HEK293 (cell line): Measurements from ENCODE around the gene FMNL3.
A peak's percentile ranks its signal among the peaks of the same experiment; 100 is the strongest.

Source experiments
- CTCF ChIA-PET: fragments of 350-600 bp; formaldehyde crosslinking; extraction: SDS; loops from one replicate; lab custom pipeline; 2021; ENCODE audit warnings: antibody characterized with exemption; lab: Yijun Ruan, JAX
- POLR2A ChIA-PET: fragments of 300-600 bp; formaldehyde crosslinking; extraction: SDS; loops from one replicate; lab custom pipeline; 2020; ENCODE audit warnings: antibody characterized with exemption, inconsistent platforms; lab: Yijun Ruan, JAX
- H3K27ac ChIP-seq: fragments of 200-500 bp; sonication (Bioruptor generic); 2 replicates; pipeline ENCODE4 v1.5.1; 2014; ENCODE audit warnings: low read depth, low read length, control low read depth, inconsistent platforms; ENCODE audit errors: extremely low read depth
- H3K36me3 ChIP-seq, 2 experiments: fragments of 200-500 bp in 1 of 2; sonication (Bioruptor generic) in 1 of 2; 1 replicate in 1 of 2; 2 replicates in 1 of 2; pipeline ENCODE4 v1.5.1; 2014 to 2017; ENCODE audit warnings: inconsistent platforms in 2 of 2, low read length in 2 of 2; ENCODE audit not compliant: control insufficient read depth in 2 of 2, insufficient read depth in 1 of 2
- H3K4me1 ChIP-seq: fragments of 200-500 bp; sonication (Bioruptor generic); 2 replicates; pipeline ENCODE4 v1.5.1; 2014; ENCODE audit warnings: mild to moderate bottlenecking, low read length, inconsistent platforms; ENCODE audit not compliant: control insufficient read depth, insufficient read depth
- H3K4me3 ChIP-seq: 2 replicates; pipeline ENCODE4 v1.5.1; 2011; ENCODE audit warnings: low read depth, mild to moderate bottlenecking, control low read depth, low read length, moderate library complexity
- H3K9me3 ChIP-seq: fragments of 200-500 bp; sonication (Bioruptor generic); 2 replicates; pipeline ENCODE4 v1.5.1; 2014; ENCODE audit warnings: low read depth, low read length, inconsistent platforms; ENCODE audit not compliant: control insufficient read depth, insufficient read depth
- FEZF1 ChIP-seq: fragments of 450-650 bp; formaldehyde crosslinking; IDR thresholded peaks from 2 replicates; pipeline ENCODE4 v1.5.1; 2016; ENCODE audit warnings: missing biosample characterization, missing genetic modification characterization
- MZF1 ChIP-seq: fragments of 450-650 bp; formaldehyde crosslinking; IDR thresholded peaks from 2 replicates; pipeline ENCODE4 v1.5.1; 2017; ENCODE audit warnings: missing biosample characterization, missing genetic modification characterization, borderline replicate concordance
- PBX3 ChIP-seq: sonication (generic); formaldehyde crosslinking; IDR thresholded peaks from 2 replicates; pipeline ENCODE4 v1.8.1; 2022; ENCODE audit warnings: mild to moderate bottlenecking, moderate library complexity, missing genetic modification reagents
- PRDM1 ChIP-seq: fragments of 450-650 bp; formaldehyde crosslinking; IDR thresholded peaks from 2 replicates; pipeline ENCODE4; 2016; ENCODE audit warnings: missing biosample characterization, missing genetic modification characterization
- SCRT1 ChIP-seq: fragments of 450-650 bp; formaldehyde crosslinking; IDR thresholded peaks from 2 replicates; pipeline ENCODE4 v1.5.1; 2016; ENCODE audit warnings: missing biosample characterization, missing genetic modification characterization, borderline replicate concordance
- SCRT2 ChIP-seq: fragments of 450-650 bp; formaldehyde crosslinking; IDR thresholded peaks from 2 replicates; pipeline ENCODE4 v1.5.1; 2016; ENCODE audit warnings: missing biosample characterization, missing genetic modification characterization
- SP2 ChIP-seq: fragments of 450-650 bp; formaldehyde crosslinking; IDR thresholded peaks from 2 replicates; pipeline ENCODE4 v1.5.1; 2016; ENCODE audit warnings: missing biosample characterization, missing genetic modification characterization
- TRIM28 ChIP-seq: IDR thresholded peaks from 2 replicates; pipeline ENCODE4 v1.6.1; 2011; ENCODE audit warnings: low read length, control low read depth, borderline replicate concordance
- ZFP37 ChIP-seq: fragments of 450-650 bp; formaldehyde crosslinking; IDR thresholded peaks from 2 replicates; pipeline ENCODE4 v1.5.1; 2016; ENCODE audit warnings: missing biosample characterization, missing genetic modification characterization
- ZNF133 ChIP-seq: fragments of 450-650 bp; formaldehyde crosslinking; IDR thresholded peaks from 2 replicates; pipeline ENCODE4 v1.5.1; 2016; ENCODE audit warnings: missing biosample characterization, missing genetic modification characterization
- ZNF174 ChIP-seq: fragments of 450-650 bp; formaldehyde crosslinking; IDR thresholded peaks from 2 replicates; pipeline ENCODE4 v1.5.0; 2017; ENCODE audit warnings: missing biosample characterization, mild to moderate bottlenecking, missing genetic modification characterization
- ZNF341 ChIP-seq: fragments of 450-650 bp; formaldehyde crosslinking; IDR thresholded peaks from 2 replicates; pipeline ENCODE4; 2016; ENCODE audit warnings: low read depth, missing biosample characterization, missing genetic modification characterization
- ZNF354C ChIP-seq: fragments of 450-650 bp; formaldehyde crosslinking; IDR thresholded peaks from 2 replicates; pipeline ENCODE4 v1.5.1; 2016; ENCODE audit warnings: missing biosample characterization, missing genetic modification characterization, low read depth, borderline replicate concordance
- ZNF391 ChIP-seq: fragments of 450-650 bp; formaldehyde crosslinking; IDR thresholded peaks from 2 replicates; pipeline ENCODE4 v1.5.1; 2016; ENCODE audit warnings: low read depth, missing biosample characterization, missing genetic modification characterization, borderline replicate concordance
- ZNF404 ChIP-seq: fragments of 450-650 bp; formaldehyde crosslinking; IDR thresholded peaks from 2 replicates; pipeline ENCODE4 v1.5.1; 2017; ENCODE audit warnings: missing biosample characterization, missing genetic modification characterization
- ZNF426 ChIP-seq: fragments of 450-650 bp; formaldehyde crosslinking; IDR thresholded peaks from 2 replicates; pipeline ENCODE4 v1.5.1; 2017; ENCODE audit warnings: missing biosample characterization, missing genetic modification characterization, mild to moderate bottlenecking, inconsistent platforms, moderate library complexity
- ZNF48 ChIP-seq: fragments of 450-650 bp; formaldehyde crosslinking; IDR thresholded peaks from 2 replicates; pipeline ENCODE4 v1.5.1; 2016; ENCODE audit warnings: missing biosample characterization, missing genetic modification characterization
- ZNF488 ChIP-seq: fragments of 450-650 bp; formaldehyde crosslinking; IDR thresholded peaks from 2 replicates; pipeline ENCODE4 v1.5.1; 2016; ENCODE audit warnings: missing biosample characterization, missing genetic modification characterization
- ZNF558 ChIP-seq: fragments of 450-650 bp; formaldehyde crosslinking; IDR thresholded peaks from 2 replicates; pipeline ENCODE4 v1.5.1; 2016; ENCODE audit warnings: missing biosample characterization, missing genetic modification characterization
- ZNF560 ChIP-seq: fragments of 450-650 bp; formaldehyde crosslinking; IDR thresholded peaks from 2 replicates; pipeline ENCODE4 v1.5.1; 2017; ENCODE audit warnings: missing biosample characterization, missing genetic modification characterization, borderline replicate concordance
- ZNF596 ChIP-seq: fragments of 450-650 bp; IDR thresholded peaks from 2 replicates; pipeline ENCODE4 v1.5.0; 2018; ENCODE audit warnings: missing biosample characterization, mild to moderate bottlenecking, missing genetic modification characterization, moderate library complexity
- ZNF629 ChIP-seq: fragments of 450-650 bp; formaldehyde crosslinking; IDR thresholded peaks from 2 replicates; pipeline ENCODE4 v1.5.1; 2017; ENCODE audit warnings: missing biosample characterization, missing genetic modification characterization
- ZNF692 ChIP-seq: fragments of 450-650 bp; formaldehyde crosslinking; IDR thresholded peaks from 2 replicates; pipeline ENCODE4 v1.5.1; 2016; ENCODE audit warnings: missing biosample characterization, missing genetic modification characterization
- TF ChIP-seq, protein P1 (sequence below): fragments of 450-650 bp; formaldehyde crosslinking; IDR thresholded peaks from 2 replicates; pipeline ENCODE4 v1.5.1; 2016; ENCODE audit warnings: missing biosample characterization, missing genetic modification characterization, low read depth
- TF ChIP-seq, protein P2 (sequence below): fragments of 450-650 bp; formaldehyde crosslinking; IDR thresholded peaks from 2 replicates; pipeline ENCODE4 v1.5.1; 2017; ENCODE audit warnings: missing biosample characterization, missing genetic modification characterization
- TF ChIP-seq, protein P3 (sequence below): fragments of 450-650 bp; formaldehyde crosslinking; IDR thresholded peaks from 2 replicates; pipeline ENCODE4 v1.5.1; 2016; ENCODE audit warnings: missing biosample characterization, missing genetic modification characterization
- TF ChIP-seq, protein P4 (sequence below): fragments of 450-650 bp; formaldehyde crosslinking; IDR thresholded peaks from 2 replicates; pipeline ENCODE4 v1.5.1; 2016; ENCODE audit warnings: missing biosample characterization, missing genetic modification characterization

FMNL3 gene

GRCh38 chr12:49730568-49731101 is 23.4 kb upstream of the FMNL3 start (continued):
- TF ChIP-seq, protein P1, sequence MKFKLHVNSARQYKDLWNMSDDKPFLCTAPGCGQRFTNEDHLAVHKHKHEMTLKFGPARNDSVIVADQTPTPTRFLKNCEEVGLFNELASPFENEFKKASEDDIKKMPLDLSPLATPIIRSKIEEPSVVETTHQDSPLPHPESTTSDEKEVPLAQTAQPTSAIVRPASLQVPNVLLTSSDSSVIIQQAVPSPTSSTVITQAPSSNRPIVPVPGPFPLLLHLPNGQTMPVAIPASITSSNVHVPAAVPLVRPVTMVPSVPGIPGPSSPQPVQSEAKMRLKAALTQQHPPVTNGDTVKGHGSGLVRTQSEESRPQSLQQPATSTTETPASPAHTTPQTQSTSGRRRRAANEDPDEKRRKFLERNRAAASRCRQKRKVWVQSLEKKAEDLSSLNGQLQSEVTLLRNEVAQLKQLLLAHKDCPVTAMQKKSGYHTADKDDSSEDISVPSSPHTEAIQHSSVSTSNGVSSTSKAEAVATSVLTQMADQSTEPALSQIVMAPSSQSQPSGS (tag by site-specific recombination): peak; percentile 26; the same call in 1 of the 2 replicates
- TF ChIP-seq FEZF1 (tag by site-specific recombination): peak; percentile 52
- TF ChIP-seq ZNF133 (tag by site-specific recombination): no peak
- TF ChIP-seq PRDM1 (tag by site-specific recombination): no peak
- TF ChIP-seq ZNF341 (tag by site-specific recombination): no peak
- no peak for TF ChIP-seq ZFP37 (tag by site-specific recombination)
- TF ChIP-seq ZNF488 (tag by site-specific recombination): no peak
- TF ChIP-seq ZNF596 (tag by site-specific recombination): no peak
- TF ChIP-seq TRIM28: no peak
- TF ChIP-seq ZNF404 (tag by site-specific recombination): no peak
- peak; percentile 42; the same call in 1 of the 2 replicates for TF ChIP-seq ZNF692 (tag by site-specific recombination)

- no peaks in the 10 kb centered on the region for H3K36me3 ChIP-seq
- H3K9me3 ChIP-seq: no peaks in the 10 kb centered on the region
- POLR2A ChIA-PET: no interaction called here
- H3K4me1 ChIP-seq: no peaks in the 10 kb centered on the region
- H3K4me3 ChIP-seq: no peak overlapping the region
- H3K27ac ChIP-seq: no peak overlapping the region
- CTCF ChIA-PET: interaction anchor here (1.7 kb wide), 1 partner anchor 11 kb away, joined by 8 read pairs; the partner anchor contains the start of gene TMBIM6
- TF ChIP-seq ZNF560 (no peak), PBX3 (no peak), ZNF48 (tag by site-specific recombination) (no peak), ZNF354C (tag by site-specific recombination) (no peak), SP2 (no peak), MZF1 (tag by site-specific recombination) (no peak), ZNF558 (tag by site-specific recombination) (no peak), ZNF174 (no peak), SCRT1 (tag by site-specific recombination) (peak; percentile 60; the same call in 1 of the 2 replicates), SCRT2 (tag by site-specific recombination) (peak; percentile 76), ZNF426 (tag by site-specific recombination) (no peak), ZNF629 (tag by site-specific recombination) (no peak), ZNF391 (tag by site-specific recombination) (no peak)
- TF ChIP-seq, protein P2, sequence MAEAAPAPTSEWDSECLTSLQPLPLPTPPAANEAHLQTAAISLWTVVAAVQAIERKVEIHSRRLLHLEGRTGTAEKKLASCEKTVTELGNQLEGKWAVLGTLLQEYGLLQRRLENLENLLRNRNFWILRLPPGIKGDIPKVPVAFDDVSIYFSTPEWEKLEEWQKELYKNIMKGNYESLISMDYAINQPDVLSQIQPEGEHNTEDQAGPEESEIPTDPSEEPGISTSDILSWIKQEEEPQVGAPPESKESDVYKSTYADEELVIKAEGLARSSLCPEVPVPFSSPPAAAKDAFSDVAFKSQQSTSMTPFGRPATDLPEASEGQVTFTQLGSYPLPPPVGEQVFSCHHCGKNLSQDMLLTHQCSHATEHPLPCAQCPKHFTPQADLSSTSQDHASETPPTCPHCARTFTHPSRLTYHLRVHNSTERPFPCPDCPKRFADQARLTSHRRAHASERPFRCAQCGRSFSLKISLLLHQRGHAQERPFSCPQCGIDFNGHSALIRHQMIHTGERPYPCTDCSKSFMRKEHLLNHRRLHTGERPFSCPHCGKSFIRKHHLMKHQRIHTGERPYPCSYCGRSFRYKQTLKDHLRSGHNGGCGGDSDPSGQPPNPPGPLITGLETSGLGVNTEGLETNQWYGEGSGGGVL (tag by site-specific recombination): no peak
- TF ChIP-seq, protein P1 (tag by site-specific recombination): peak; percentile 30; the same call in 1 of the 2 replicates
- TF ChIP-seq, protein P3, sequence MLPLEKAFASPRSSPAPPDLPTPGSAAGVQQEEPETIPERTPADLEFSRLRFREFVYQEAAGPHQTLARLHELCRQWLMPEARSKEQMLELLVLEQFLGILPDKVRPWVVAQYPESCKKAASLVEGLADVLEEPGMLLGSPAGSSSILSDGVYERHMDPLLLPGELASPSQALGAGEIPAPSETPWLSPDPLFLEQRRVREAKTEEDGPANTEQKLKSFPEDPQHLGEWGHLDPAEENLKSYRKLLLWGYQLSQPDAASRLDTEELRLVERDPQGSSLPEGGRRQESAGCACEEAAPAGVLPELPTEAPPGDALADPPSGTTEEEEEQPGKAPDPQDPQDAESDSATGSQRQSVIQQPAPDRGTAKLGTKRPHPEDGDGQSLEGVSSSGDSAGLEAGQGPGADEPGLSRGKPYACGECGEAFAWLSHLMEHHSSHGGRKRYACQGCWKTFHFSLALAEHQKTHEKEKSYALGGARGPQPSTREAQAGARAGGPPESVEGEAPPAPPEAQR (tag by site-specific recombination): no peak
- TF ChIP-seq, protein P4, sequence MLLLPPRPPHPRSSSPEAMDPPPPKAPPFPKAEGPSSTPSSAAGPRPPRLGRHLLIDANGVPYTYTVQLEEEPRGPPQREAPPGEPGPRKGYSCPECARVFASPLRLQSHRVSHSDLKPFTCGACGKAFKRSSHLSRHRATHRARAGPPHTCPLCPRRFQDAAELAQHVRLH: no peak
Measured at GRCh38 chr12:49730050-49730449, 22.8 kb upstream of the FMNL3 start.
